ENCODE data around the gene ZNF184. TPM values are rescaled to one million over a fixed set of nuclear protein-coding genes. Genes with fewer than 3 reads are reported as not detected.

ZNF184 gene
- total and polyA plus RNA-seq, 2 of the 4 experiments (the other 2 are of a cell fraction), result 2.8 to 8.1 TPM

GRCh38 chr6:27517928-27518787, 45.3 kb upstream of the ZNF184 start:
- Histone ChIP-seq H2BK5ac (ENCODE audit: low read depth, low read length, poor library complexity, severe bottlenecking) (no peak overlapping the region), H2BK15ac (ENCODE audit: low read depth, low read length) (no peak overlapping the region), H4K91ac (ENCODE audit: insufficient read depth, low read depth, low read length) (no peak overlapping the region), H3K14ac (replicated peaks; ENCODE audit: low read depth, low read length) (no peak overlapping the region), H4K5ac (ENCODE audit: low read depth, low read length) (no peak overlapping the region), H2AFZ (replicated peaks; ENCODE audit: low read length, poor library complexity) (peak overlapping the region; percentile 8), H3K27me3 (ENCODE audit: control insufficient read depth, insufficient read depth, low read length) (peaks cover 6% of the 10 kb centered on the region), H3K4ac (ENCODE audit: low read depth, low read length) (no peak overlapping the region), H3K4me2 (ENCODE audit: low read depth, low read length) (peak overlapping the region; percentile 79), H2AK5ac (ENCODE audit: low read depth, low read length) (no peak overlapping the region), H3K79me1 (ENCODE audit: low read depth in 1 of 2, low read length in 2 of 2) (no peaks in the 10 kb centered on the region), H3K56ac (ENCODE audit: extremely low read depth, insufficient read depth, low read length) (no peak overlapping the region), H3K23ac (ENCODE audit: low read depth, low read length) (no peak overlapping the region), H3K4me3 (ENCODE audit: insufficient read depth, low read depth, low read length) (peak overlapping the region; percentile 74; the same call in 1 of the 2 replicates), H4K8ac (ENCODE audit: low read depth in 2 of 2, low read length in 2 of 2) (no peak overlapping the region), H2BK120ac (ENCODE audit: low read depth, low read length) (no peak overlapping the region), H2AK9ac (replicated peaks; ENCODE audit: low read depth, low read length, poor library complexity) (no peak overlapping the region), H3K4me1 (ENCODE audit: control insufficient read depth, insufficient read depth, low read length) (peaks cover 2% of the 10 kb centered on the region; the same call in 1 of the 2 replicates), H3K9ac (ENCODE audit: low read depth, low read length) (no peak overlapping the region), H3K27ac (ENCODE audit: insufficient read depth, low read length) (no peak overlapping the region), H3K36me3 (ENCODE audit: control insufficient read depth, insufficient read depth, low read length) (no peaks in the 10 kb centered on the region), H3K9me1 (ENCODE audit: insufficient read depth, low read length) (no peaks in the 10 kb centered on the region), H3K9me3 (ENCODE audit: control insufficient read depth, insufficient read depth, low read length) (no peaks in the 10 kb centered on the region), H4K20me1 (ENCODE audit: insufficient read depth, low read length) (no peaks in the 10 kb centered on the region), H2BK20ac (ENCODE audit: low read depth, low read length) (no peak overlapping the region), H3K18ac (ENCODE audit: low read depth, low read length) (no peak overlapping the region)
- dilution Hi-C loops (cut with HindIII; ENCODE audit: low sequenced_read_pairs, unreplicated experiment), result no loop called here
- DNase-seq (no peak), ATAC-seq (ENCODE audit: low read depth) (0 out of 2 replicates have a peak, but pooled peaks have one; percentile 13)
- intact Hi-C loops (cut with micrococcal nuclease), result loop anchor here (2.0 to 5.0 kb wide), 4 partner anchors 15 to 329 kb away; no protein-coding TSS in a partner anchor
- in situ Hi-C loops (cut with MboI; ENCODE audit: low sequenced_read_pairs), result loop anchor here (5.0 kb wide), 1 partner anchor 234 kb away; no protein-coding TSS in a partner anchor
- no TSS peak for BruUV-seq (replicated peaks)
- CTCF ChIA-PET, result interaction anchor here (0.6 to 1.9 kb wide), 9 partner anchors 7 to 354 kb away, joined by 3 to 6 read pairs (median 4); no protein-coding TSS in a partner anchor
- WGBS, 2 experiments (ENCODE audit: extremely low coverage in 2 of 2, insufficient read length in 1 of 2), result 100% methylated on average over 1 of the region's 12 CpGs; no CpG with 5 or more reads in 1 of the 2 experiments
- POLR2A ChIA-PET (ENCODE audit: unreplicated experiment), result interaction anchor here (1.1 kb wide), 1 partner anchor 354 kb away, joined by 6 read pairs; no protein-coding TSS in a partner anchor
- TF ChIP-seq MAZ (IDR thresholded peaks at IDR 0.05; ENCODE audit: borderline replicate concordance, low read depth, low read length) (no peak), MXI1 (IDR thresholded peaks at IDR 0.05; ENCODE audit: borderline replicate concordance, low read depth, low read length) (no peak), USF2 (IDR thresholded peaks at IDR 0.05; ENCODE audit: low read depth, low read length) (no peak), BHLHE40 (IDR thresholded peaks at IDR 0.05; ENCODE audit: low read depth, low read length) (no peak), MAFK (IDR thresholded peaks at IDR 0.05; ENCODE audit: low read depth, low read length) (no peak), NFE2L2 (IDR thresholded peaks at IDR 0.05; ENCODE audit: low read depth, low read length) (no peak), CEBPB (IDR thresholded peaks at IDR 0.05; ENCODE audit: low read depth, low read length) (no peak), ELK1 (IDR thresholded peaks at IDR 0.05; ENCODE audit: borderline replicate concordance, low read depth, low read length) (no peak), SMC3 (IDR thresholded peaks at IDR 0.05; ENCODE audit: low read depth, low read length) (no peak), RAD21 (IDR thresholded peaks at IDR 0.05; ENCODE audit: low read length) (no peak), CTCF (conservative IDR thresholded peaks at IDR 0.05; ENCODE audit: low read depth, low read length) (no peak), POLR2A (IDR thresholded peaks at IDR 0.05; ENCODE audit: low read depth, low read length) (no peak), FOS (IDR thresholded peaks at IDR 0.05; ENCODE audit: low read depth, low read length) (no peak), RCOR1 (IDR thresholded peaks at IDR 0.05; ENCODE audit: insufficient replicate concordance, low read length) (no peak)

All from IMR-90 (cell line).